Glomerular visceral epithelial cell (primary cell): ENCODE data around the gene COL4A6.

Source experiments
- DNase-seq: peaks from one replicate; pipeline ENCODE4 v3.0.0-alpha.2; 2016; ENCODE audit errors: extremely low spot score

COL4A6 gene

GRCh38 chrX:108270739-108271396 lies 167.4 kb downstream of the COL4A6 start:
- peak; percentile 77 for DNase-seq

- DNase-seq, result peak; percentile 46
Observed at GRCh38 chrX:108270280-108270679, 167.9 kb downstream of the COL4A6 start.

DNA sequence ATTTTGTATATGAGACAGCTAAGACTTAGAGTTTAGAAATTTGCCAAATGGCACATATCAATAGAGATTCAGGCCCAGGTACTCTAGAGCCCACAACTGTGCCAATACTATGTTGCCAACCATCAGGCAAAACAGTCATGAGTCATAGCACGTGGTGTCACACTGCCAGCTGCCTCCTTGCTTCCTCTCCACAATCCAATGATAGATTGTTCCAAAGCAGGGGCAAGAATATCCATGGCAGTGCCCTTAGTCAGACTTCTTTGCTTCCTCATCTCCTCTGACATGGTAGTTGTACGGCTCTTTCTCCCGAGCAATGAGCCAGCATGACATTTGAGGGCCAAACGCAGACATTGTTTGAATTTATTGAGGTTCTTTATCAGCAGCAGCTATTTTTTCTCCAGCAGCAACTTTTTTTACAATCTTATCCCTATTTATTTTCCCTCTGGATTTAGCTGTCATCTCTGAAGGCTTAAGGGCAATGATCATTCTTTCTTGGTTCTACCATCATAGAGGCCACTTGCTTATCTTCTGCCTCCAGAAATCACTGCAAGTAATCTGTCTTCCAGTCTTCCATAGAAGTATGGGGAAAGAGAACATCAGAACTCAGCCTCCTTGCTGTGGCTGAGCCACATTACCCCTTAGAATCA lies 169.7 kb downstream of the COL4A6 start:
- DNase-seq, result peak; percentile 14

DNA sequence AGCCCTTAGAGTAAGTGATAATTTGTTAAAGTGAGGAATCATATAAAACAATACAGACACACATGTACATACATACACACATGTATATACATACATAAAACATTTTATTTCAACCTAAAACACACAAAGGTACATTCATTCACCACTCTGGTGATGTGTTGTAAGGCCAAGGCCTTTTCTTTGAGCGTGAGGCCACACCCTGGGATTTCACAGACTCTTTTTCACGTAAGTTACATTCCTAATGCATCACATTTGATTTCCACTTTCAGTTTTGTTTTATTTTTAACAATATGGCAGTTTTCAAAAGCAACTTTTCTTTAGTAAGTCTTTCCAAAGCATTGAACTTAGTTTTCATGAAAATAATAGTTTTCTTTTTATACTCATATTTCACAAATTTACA lies 170.7 kb downstream of the COL4A6 start:
- DNase-seq, result no peak

DNA sequence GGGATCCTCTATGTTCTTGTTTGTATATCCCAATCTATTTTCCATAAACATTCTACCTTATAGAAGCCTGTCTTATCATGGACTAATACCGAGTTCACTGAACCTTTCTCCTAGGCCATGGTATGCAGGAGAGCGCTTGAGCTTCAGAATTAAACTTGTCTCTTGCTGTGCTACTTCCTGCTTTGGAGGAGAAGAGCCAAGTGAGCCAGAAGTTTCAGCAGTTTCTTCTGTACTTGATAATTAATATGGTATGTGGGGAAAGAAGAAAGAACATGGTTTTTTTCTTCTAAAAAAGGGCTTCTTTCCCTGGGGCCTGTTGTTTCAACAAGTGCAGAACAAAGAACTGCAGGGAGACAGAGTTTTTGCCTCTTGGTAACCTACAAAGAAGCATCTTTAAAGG lies 173.8 kb downstream of the COL4A6 start:
- DNase-seq, result no peak

GRCh38 chrX:108261549-108262203 lies 176.5 kb downstream of the COL4A6 start:
- no peak for DNase-seq

GRCh38 chrX:108257556-108257955 lies 180.7 kb downstream of the COL4A6 start:
- peak; percentile 0 for DNase-seq

- no peak for DNase-seq
Observed at GRCh38 chrX:108254636-108255035, 183.6 kb downstream of the COL4A6 start.

- no peak for DNase-seq
Observed at GRCh38 chrX:108250654-108251579, 187.3 kb downstream of the COL4A6 start.

GRCh38 chrX:108246304-108246954 lies 191.8 kb downstream of the COL4A6 start:
- no peak for DNase-seq

GRCh38 chrX:108245462-108245861 lies 192.8 kb downstream of the COL4A6 start:
- no peak for DNase-seq

GRCh38 chrX:108235986-108236385 lies 202.2 kb downstream of the COL4A6 start:
- no peak for DNase-seq

GRCh38 chrX:108230574-108230973 lies 207.6 kb downstream of the COL4A6 start:
- DNase-seq, result no peak

DNA sequence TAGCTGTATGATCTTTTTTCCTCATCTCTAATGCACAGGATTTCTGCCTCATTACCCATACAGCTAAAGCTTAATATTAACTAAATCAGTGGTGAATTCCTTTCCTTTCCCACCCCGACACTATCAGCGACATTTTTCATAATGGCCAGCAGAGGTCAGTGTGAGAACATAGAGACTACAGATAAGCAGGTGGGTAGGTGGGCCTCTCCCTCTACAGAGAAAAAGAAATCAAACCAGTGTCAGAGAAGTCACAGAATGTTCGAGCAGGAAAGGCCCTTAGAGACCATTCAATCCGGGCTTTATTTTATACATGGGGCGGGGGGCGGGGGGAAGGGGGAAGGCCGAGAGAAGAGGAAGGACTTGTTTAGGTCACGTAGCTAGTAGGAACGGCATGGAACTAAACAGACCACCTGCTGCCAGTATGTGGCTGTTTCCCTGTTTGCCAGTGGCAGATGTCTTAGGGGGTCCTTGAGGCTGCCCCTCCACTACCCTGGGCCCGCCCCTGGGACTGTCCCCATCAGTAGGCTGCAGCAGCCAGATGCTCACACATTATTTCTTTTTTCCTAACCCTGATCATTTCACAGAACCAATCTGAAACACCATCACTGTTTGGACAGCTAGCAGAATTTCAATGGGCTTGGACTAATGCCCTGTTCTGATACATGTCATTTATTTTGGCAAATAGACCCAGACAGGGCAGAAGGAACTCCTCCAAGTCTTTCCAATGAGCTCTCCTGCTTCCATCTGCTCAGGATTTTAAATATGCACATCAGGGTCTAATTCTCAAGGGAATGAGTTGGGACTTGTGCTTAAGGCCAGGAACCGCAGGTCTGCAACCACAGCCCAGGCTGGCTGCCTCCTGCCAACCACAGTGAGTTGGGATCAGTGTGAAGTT lies 213.2 kb downstream of the COL4A6 start:
- DNase-seq, result peak; percentile 83

DNA sequence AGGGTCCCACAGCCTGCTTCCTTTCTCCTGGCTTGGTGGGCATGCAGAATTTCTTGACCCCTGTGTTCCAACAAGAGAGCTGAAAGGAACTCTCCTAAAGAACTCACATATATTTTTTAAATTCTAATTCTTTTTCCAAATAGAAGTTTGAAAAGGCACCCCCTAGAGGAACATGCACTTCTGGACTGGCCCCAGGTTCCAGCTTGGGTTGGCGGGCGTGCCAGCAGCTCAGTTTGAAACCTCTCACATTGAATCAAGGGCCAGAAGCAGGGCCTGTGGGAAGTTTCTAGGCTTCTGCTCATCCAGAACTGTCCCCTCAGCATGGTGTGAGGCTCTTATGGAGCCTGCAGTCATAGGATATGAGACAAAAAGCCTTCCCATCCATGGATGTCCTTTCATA lies 214.0 kb downstream of the COL4A6 start:
- DNase-seq, result no peak

GRCh38 chrX:108223585-108223984 lies 214.6 kb downstream of the COL4A6 start:
- DNase-seq, result no peak

DNA sequence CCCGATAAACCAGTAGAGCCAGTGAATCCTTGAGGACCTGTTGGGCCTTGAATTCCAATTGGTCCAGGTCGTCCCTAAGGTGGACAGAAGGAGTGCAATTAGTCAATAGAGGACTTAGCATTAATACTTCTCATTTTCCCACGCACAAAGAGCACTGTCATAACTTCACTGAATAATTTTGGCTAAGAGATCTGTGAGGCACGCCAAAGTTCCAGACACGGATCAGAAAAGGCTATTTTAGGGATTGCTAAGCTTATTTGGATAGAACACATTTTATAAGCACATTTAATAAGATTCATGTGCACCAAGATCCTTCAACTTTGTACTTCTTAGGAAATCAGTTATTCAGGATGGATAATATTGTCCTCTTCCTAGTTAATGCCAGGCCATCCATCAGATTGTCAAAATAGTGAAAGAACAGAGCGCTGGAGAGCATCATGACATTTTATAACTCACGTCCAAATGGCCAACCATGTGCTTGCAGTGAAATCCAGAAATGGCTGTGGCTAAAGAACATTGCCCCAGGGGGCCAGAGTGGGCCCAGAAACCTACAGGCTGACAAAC lies 216.8 kb downstream of the COL4A6 start:
- no peak for DNase-seq

- no peak for DNase-seq
Observed at GRCh38 chrX:108219949-108220601, 218.1 kb downstream of the COL4A6 start.

GRCh38 chrX:108217876-108218275 lies 220.3 kb downstream of the COL4A6 start:
- DNase-seq, result no peak
